Chondrocyte (in vitro differentiated cells): Measurements from ENCODE around the gene B3GNT9. TPM values are rescaled to one million over a fixed set of nuclear protein-coding genes. Genes with fewer than 3 reads are reported as not detected.
A peak's percentile ranks its signal among the peaks of the same experiment; 100 is the strongest.

Experiments
- DNase-seq: peaks from one replicate; pipeline ENCODE4 v3.0.0; 2021; ENCODE audit warnings: mixed read lengths, low spot score
- H3K27ac Mint-ChIP-seq: one replicate; pipeline ENCODE4 v1.8.0; 2021; ENCODE audit warnings: mild to moderate bottlenecking, moderate library complexity, mixed read lengths; ENCODE audit not compliant: unreplicated experiment
- H3K27me3 Mint-ChIP-seq: 2 replicates; pipeline ENCODE4 v1.8.0; 2021; ENCODE audit warnings: low read depth, mixed read lengths
- H3K36me3 Mint-ChIP-seq: 2 replicates; pipeline ENCODE4 v1.8.0; 2021; ENCODE audit warnings: low read depth, mixed read lengths
- H3K4me1 Mint-ChIP-seq: 2 replicates; pipeline ENCODE4 v1.8.0; 2021; ENCODE audit warnings: low read depth, mild to moderate bottlenecking, mixed read lengths
- H3K4me3 Mint-ChIP-seq: one replicate; pipeline ENCODE4 v1.8.0; 2021; ENCODE audit warnings: mild to moderate bottlenecking, moderate library complexity, mixed read lengths; ENCODE audit not compliant: unreplicated experiment
- H3K9me3 Mint-ChIP-seq: 2 replicates; pipeline ENCODE4 v1.8.0; 2021; ENCODE audit warnings: low read depth, mixed read lengths
- CTCF ChIP-seq: fragments of 200-600 bp; sonication (generic); IDR thresholded peaks from 2 replicates; pipeline ENCODE4 v1.5.0; 2021; ENCODE audit warnings: antibody characterized with exemption, mild to moderate bottlenecking, moderate library complexity
- total RNA-seq: library from RNA; stranded (reverse); gene quantifications from 3 replicates; pipeline ENCODE4 v1.2.1, GENCODE V29; 2021

B3GNT9 gene
- total RNA-seq, 1 donor from 2014 or later: 41.4 TPM

- Mint-ChIP-seq H3K4me1 (peaks cover 22% of the 10 kb centered on the region), H3K27ac (no peak overlapping the region), H3K4me3 (no peak overlapping the region), H3K9me3 (no peaks in the 10 kb centered on the region), H3K36me3 (peaks cover 1% of the 10 kb centered on the region), H3K27me3 (no peaks in the 10 kb centered on the region)
- TF ChIP-seq CTCF: no peak
- no peak for DNase-seq
Measured at GRCh38 chr16:67181346-67181745, 30.5 kb upstream of the B3GNT9 start.

DNA sequence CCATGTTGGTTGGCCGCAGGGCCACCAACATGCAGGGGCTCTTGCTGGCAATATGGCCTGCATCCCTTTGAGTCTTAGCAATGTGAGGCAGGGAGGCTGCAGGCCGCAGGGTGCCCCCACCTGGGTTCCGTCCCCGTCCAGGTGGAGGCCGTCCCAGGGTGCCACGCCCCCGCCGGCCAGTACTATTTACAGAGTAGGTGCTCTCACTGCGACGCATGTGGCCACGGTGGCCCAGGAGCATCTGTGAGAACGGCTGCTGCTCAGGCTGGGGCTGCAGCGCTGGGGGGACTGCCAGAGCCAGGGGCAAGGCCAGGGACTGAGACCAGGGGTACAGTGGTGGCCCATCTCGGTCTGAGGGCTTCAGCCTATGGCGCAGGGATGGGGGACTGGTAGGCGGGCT is 29.4 kb upstream of the B3GNT9 start:
- Mint-ChIP-seq H3K27ac (no peak overlapping the region), H3K9me3 (no peaks in the 10 kb centered on the region), H3K27me3 (no peaks in the 10 kb centered on the region), H3K36me3 (peaks cover 1% of the 10 kb centered on the region), H3K4me3 (no peak overlapping the region), H3K4me1 (peaks cover 19% of the 10 kb centered on the region)
- TF ChIP-seq CTCF: no peak
- DNase-seq: no peak

GRCh38 chr16:67179421-67180080 is 28.8 kb upstream of the B3GNT9 start:
- Mint-ChIP-seq H3K9me3 (no peaks in the 10 kb centered on the region), H3K27ac (no peak overlapping the region), H3K4me3 (no peak overlapping the region), H3K36me3 (peaks cover 1% of the 10 kb centered on the region), H3K4me1 (peaks cover 17% of the 10 kb centered on the region), H3K27me3 (no peaks in the 10 kb centered on the region)
- peak; percentile 48 for TF ChIP-seq CTCF
- DNase-seq: no peak

- TF ChIP-seq CTCF: peak; percentile 23
- H3K27me3 Mint-ChIP-seq: no peaks in the 10 kb centered on the region
- peaks cover 27% of the 10 kb centered on the region for H3K4me1 Mint-ChIP-seq
- H3K36me3 Mint-ChIP-seq: peaks cover 1% of the 10 kb centered on the region
- no peak for DNase-seq
- H3K9me3 Mint-ChIP-seq: no peaks in the 10 kb centered on the region
- H3K27ac Mint-ChIP-seq: no peak overlapping the region
- H3K4me3 Mint-ChIP-seq: peak overlapping the region; percentile 58
Measured at GRCh38 chr16:67177743-67178699, 27.2 kb upstream of the B3GNT9 start.

DNA sequence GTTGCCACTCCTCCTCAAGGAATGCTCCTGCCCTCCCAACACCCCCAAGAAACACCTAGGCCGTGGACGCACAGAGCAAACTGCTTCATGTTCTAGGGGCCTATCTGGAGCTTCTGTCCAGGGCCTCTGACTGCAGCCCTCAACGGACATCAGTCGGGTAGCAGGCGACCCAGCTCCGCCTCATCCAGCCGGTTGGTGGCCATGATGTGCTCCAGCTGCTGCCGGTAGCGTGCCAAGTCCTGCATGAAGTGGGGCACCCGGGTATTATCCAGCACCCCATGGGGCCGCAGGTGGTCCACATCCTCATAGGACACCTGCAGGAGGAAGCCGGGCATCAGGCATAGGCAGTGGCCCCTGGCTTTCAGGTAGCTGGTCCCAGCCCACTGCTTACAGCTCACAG is 25.9 kb upstream of the B3GNT9 start:
- Mint-ChIP-seq H3K36me3 (peaks cover 1% of the 10 kb centered on the region), H3K9me3 (no peaks in the 10 kb centered on the region), H3K4me3 (no peak overlapping the region), H3K4me1 (peaks cover 33% of the 10 kb centered on the region), H3K27ac (no peak overlapping the region), H3K27me3 (no peaks in the 10 kb centered on the region)
- TF ChIP-seq CTCF: no peak
- DNase-seq: peak; percentile 90
